ENCODE results near the gene DMRT2.

GRCh38 chr9:1071730-1072129 lies 21.6 kb downstream of the DMRT2 start:
- TF ChIP-seq CTCF (conservative IDR thresholded peaks at IDR 0.05 in 1 of 2, IDR thresholded peaks at IDR 0.05 in 1 of 2; ENCODE audit: extremely low read depth in 1 of 2, insufficient read depth in 1 of 2, low read depth in 1 of 2, low read length in 2 of 2) (no peak), EZH2 (IDR thresholded peaks at IDR 0.05; ENCODE audit: borderline replicate concordance, low read length) (no peak)
